ENCODE results near the gene GC.

- no peak for TF ChIP-seq CTCF (IDR thresholded peaks at IDR 0.05)
- no peak for TF ChIP-seq POLR2A (IDR thresholded peaks at IDR 0.05)
Observed at GRCh38 chr4:71692198-71692597, 91.7 kb downstream of the GC start.
